Measurements from ENCODE around the gene RIPOR2.

DNA sequence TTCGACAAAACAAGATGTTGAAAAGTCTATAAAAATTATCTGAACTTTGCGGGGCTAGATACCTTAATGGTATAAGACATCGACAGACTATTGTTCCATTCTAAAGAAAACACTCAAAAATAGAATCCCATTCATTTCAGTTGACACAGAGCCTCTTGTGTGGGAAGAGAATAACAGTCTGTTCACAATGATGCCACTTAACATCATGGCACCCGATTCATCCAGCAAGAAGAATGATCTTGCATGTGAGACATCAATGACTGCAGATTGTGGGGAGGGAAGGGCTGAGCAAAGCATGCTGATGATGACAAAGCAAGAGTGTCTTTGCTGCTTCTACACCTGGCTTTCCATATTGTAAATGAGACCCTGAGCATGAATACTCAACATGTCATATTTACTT lies 87.3 kb downstream of the RIPOR2 start:
- TF ChIP-seq, protein P1, sequence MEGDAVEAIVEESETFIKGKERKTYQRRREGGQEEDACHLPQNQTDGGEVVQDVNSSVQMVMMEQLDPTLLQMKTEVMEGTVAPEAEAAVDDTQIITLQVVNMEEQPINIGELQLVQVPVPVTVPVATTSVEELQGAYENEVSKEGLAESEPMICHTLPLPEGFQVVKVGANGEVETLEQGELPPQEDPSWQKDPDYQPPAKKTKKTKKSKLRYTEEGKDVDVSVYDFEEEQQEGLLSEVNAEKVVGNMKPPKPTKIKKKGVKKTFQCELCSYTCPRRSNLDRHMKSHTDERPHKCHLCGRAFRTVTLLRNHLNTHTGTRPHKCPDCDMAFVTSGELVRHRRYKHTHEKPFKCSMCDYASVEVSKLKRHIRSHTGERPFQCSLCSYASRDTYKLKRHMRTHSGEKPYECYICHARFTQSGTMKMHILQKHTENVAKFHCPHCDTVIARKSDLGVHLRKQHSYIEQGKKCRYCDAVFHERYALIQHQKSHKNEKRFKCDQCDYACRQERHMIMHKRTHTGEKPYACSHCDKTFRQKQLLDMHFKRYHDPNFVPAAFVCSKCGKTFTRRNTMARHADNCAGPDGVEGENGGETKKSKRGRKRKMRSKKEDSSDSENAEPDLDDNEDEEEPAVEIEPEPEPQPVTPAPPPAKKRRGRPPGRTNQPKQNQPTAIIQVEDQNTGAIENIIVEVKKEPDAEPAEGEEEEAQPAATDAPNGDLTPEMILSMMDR (conservative IDR thresholded peaks at IDR 0.05; ENCODE audit: low read depth in 2 of 2), result no peak
- TF ChIP-seq EZH2 (IDR thresholded peaks at IDR 0.05; ENCODE audit: low read depth, unreplicated experiment), result no peak
- TF ChIP-seq, protein P2, sequence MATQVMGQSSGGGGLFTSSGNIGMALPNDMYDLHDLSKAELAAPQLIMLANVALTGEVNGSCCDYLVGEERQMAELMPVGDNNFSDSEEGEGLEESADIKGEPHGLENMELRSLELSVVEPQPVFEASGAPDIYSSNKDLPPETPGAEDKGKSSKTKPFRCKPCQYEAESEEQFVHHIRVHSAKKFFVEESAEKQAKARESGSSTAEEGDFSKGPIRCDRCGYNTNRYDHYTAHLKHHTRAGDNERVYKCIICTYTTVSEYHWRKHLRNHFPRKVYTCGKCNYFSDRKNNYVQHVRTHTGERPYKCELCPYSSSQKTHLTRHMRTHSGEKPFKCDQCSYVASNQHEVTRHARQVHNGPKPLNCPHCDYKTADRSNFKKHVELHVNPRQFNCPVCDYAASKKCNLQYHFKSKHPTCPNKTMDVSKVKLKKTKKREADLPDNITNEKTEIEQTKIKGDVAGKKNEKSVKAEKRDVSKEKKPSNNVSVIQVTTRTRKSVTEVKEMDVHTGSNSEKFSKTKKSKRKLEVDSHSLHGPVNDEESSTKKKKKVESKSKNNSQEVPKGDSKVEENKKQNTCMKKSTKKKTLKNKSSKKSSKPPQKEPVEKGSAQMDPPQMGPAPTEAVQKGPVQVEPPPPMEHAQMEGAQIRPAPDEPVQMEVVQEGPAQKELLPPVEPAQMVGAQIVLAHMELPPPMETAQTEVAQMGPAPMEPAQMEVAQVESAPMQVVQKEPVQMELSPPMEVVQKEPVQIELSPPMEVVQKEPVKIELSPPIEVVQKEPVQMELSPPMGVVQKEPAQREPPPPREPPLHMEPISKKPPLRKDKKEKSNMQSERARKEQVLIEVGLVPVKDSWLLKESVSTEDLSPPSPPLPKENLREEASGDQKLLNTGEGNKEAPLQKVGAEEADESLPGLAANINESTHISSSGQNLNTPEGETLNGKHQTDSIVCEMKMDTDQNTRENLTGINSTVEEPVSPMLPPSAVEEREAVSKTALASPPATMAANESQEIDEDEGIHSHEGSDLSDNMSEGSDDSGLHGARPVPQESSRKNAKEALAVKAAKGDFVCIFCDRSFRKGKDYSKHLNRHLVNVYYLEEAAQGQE (IDR thresholded peaks at IDR 0.05; ENCODE audit: unreplicated experiment), result no peak
- TF ChIP-seq EZH2phosphoT487 (IDR thresholded peaks at IDR 0.05; ENCODE audit: unreplicated experiment), result no peak
- no peak for TF ChIP-seq ZNF114 (CRISPR knock-in tag; IDR thresholded peaks at IDR 0.05)
- no peak for TF ChIP-seq JUNB (IDR thresholded peaks at IDR 0.05; ENCODE audit: unreplicated experiment)
- no peak for TF ChIP-seq POLR2AphosphoS5 (IDR thresholded peaks at IDR 0.05; ENCODE audit: low read depth)
- TF ChIP-seq, protein P3, sequence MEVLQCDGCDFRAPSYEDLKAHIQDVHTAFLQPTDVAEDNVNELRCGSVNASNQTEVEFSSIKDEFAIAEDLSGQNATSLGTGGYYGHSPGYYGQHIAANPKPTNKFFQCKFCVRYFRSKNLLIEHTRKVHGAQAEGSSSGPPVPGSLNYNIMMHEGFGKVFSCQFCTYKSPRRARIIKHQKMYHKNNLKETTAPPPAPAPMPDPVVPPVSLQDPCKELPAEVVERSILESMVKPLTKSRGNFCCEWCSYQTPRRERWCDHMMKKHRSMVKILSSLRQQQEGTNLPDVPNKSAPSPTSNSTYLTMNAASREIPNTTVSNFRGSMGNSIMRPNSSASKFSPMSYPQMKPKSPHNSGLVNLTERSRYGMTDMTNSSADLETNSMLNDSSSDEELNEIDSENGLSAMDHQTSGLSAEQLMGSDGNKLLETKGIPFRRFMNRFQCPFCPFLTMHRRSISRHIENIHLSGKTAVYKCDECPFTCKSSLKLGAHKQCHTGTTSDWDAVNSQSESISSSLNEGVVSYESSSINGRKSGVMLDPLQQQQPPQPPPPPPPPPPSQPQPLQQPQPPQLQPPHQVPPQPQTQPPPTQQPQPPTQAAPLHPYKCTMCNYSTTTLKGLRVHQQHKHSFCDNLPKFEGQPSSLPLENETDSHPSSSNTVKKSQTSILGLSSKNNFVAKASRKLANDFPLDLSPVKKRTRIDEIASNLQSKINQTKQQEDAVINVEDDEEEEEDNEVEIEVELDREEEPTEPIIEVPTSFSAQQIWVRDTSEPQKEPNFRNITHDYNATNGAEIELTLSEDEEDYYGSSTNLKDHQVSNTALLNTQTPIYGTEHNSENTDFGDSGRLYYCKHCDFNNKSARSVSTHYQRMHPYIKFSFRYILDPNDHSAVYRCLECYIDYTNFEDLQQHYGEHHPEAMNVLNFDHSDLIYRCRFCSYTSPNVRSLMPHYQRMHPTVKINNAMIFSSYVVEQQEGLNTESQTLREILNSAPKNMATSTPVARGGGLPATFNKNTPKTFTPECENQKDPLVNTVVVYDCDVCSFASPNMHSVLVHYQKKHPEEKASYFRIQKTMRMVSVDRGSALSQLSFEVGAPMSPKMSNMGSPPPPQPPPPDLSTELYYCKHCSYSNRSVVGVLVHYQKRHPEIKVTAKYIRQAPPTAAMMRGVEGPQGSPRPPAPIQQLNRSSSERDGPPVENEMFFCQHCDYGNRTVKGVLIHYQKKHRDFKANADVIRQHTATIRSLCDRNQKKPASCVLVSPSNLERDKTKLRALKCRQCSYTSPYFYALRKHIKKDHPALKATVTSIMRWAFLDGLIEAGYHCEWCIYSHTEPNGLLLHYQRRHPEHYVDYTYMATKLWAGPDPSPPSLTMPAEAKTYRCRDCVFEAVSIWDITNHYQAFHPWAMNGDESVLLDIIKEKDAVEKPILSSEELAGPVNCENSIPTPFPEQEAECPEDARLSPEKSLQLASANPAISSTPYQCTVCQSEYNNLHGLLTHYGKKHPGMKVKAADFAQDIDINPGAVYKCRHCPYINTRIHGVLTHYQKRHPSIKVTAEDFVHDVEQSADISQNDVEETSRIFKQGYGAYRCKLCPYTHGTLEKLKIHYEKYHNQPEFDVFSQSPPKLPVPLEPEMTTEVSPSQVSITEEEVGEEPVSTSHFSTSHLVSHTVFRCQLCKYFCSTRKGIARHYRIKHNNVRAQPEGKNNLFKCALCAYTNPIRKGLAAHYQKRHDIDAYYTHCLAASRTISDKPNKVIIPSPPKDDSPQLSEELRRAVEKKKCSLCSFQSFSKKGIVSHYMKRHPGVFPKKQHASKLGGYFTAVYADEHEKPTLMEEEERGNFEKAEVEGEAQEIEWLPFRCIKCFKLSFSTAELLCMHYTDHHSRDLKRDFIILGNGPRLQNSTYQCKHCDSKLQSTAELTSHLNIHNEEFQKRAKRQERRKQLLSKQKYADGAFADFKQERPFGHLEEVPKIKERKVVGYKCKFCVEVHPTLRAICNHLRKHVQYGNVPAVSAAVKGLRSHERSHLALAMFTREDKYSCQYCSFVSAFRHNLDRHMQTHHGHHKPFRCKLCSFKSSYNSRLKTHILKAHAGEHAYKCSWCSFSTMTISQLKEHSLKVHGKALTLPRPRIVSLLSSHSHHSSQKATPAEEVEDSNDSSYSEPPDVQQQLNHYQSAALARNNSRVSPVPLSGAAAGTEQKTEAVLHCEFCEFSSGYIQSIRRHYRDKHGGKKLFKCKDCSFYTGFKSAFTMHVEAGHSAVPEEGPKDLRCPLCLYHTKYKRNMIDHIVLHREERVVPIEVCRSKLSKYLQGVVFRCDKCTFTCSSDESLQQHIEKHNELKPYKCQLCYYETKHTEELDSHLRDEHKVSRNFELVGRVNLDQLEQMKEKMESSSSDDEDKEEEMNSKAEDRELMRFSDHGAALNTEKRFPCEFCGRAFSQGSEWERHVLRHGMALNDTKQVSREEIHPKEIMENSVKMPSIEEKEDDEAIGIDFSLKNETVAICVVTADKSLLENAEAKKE (CRISPR knock-in tag; IDR thresholded peaks at IDR 0.05), result no peak
- no peak for TF ChIP-seq CREB1 (CRISPR knock-in tag; IDR thresholded peaks at IDR 0.05; ENCODE audit: low read depth)

All from GM23338 (cell line).